ENCODE results near the gene SIGMAR1.

SIGMAR1 gene

GRCh38 chr9:34654323-34655051 is 16.9 kb upstream of the SIGMAR1 start:
- Histone ChIP-seq H3K4me1 (ENCODE audit: control insufficient read depth, low read depth, low read length) (peaks cover 24% of the 10 kb centered on the region), H2AK5ac (ENCODE audit: low read length) (no peak overlapping the region), H2BK5ac (ENCODE audit: low read length) (no peak overlapping the region), H3K79me2 (ENCODE audit: control insufficient read depth, insufficient read depth, low read length) (no peaks in the 10 kb centered on the region), H2BK15ac (replicated peaks; ENCODE audit: low read depth) (no peak overlapping the region), H3K27me3 (ENCODE audit: insufficient read depth, low read length, poor library complexity) (no peaks in the 10 kb centered on the region), H3K23ac (ENCODE audit: low read length) (no peak overlapping the region), H3K56ac (ENCODE audit: low read length) (peak overlapping the region; percentile 59), H3K4me3 (ENCODE audit: low read length) (no peak overlapping the region), H3K9ac (ENCODE audit: low read length) (no peak overlapping the region), H3K79me1 (ENCODE audit: low read length) (no peaks in the 10 kb centered on the region), H3K27ac (ENCODE audit: low read depth, low read length) (no peak overlapping the region), H4K5ac (ENCODE audit: low read length) (no peak overlapping the region), H3K4ac (ENCODE audit: low read depth, low read length) (no peak overlapping the region), H3K18ac (ENCODE audit: low read length) (no peak overlapping the region), H4K8ac (ENCODE audit: low read depth, low read length) (no peak overlapping the region), H2BK120ac (ENCODE audit: low read depth, low read length) (no peak overlapping the region), H3K36me3 (ENCODE audit: control insufficient read depth, insufficient read depth, low read length) (no peaks in the 10 kb centered on the region), H3K4me2 (ENCODE audit: low read length) (no peak overlapping the region)
- no peak for DNase-seq
- WGBS (ENCODE audit: extremely low coverage, insufficient coverage, low lambda C conversion rate): no CpG with 5 or more reads among the region's 11 CpGs

GRCh38 chr9:34653151-34654072 is 15.8 kb upstream of the SIGMAR1 start:
- no peak for DNase-seq
- Histone ChIP-seq H2AK5ac (ENCODE audit: low read length) (peak overlapping the region; percentile 6), H3K4ac (ENCODE audit: low read depth, low read length) (no peak overlapping the region), H3K56ac (ENCODE audit: low read length) (peak overlapping the region; percentile 66), H3K9ac (ENCODE audit: low read length) (peak overlapping the region; percentile 44), H3K23ac (ENCODE audit: low read length) (no peak overlapping the region), H3K27me3 (ENCODE audit: insufficient read depth, low read length, poor library complexity) (no peaks in the 10 kb centered on the region), H2BK120ac (ENCODE audit: low read depth, low read length) (no peak overlapping the region), H3K4me3 (ENCODE audit: low read length) (no peak overlapping the region), H3K4me2 (ENCODE audit: low read length) (no peak overlapping the region), H2BK15ac (replicated peaks; ENCODE audit: low read depth) (no peak overlapping the region), H3K18ac (ENCODE audit: low read length) (no peak overlapping the region), H2BK5ac (ENCODE audit: low read length) (peak overlapping the region; percentile 88), H3K79me2 (ENCODE audit: control insufficient read depth, insufficient read depth, low read length) (no peaks in the 10 kb centered on the region), H3K36me3 (ENCODE audit: control insufficient read depth, insufficient read depth, low read length) (no peaks in the 10 kb centered on the region), H3K79me1 (ENCODE audit: low read length) (peaks cover 4% of the 10 kb centered on the region), H3K27ac (ENCODE audit: low read depth, low read length) (no peak overlapping the region), H3K4me1 (ENCODE audit: control insufficient read depth, low read depth, low read length) (peaks cover 24% of the 10 kb centered on the region), H4K5ac (ENCODE audit: low read length) (no peak overlapping the region), H4K8ac (ENCODE audit: low read depth, low read length) (no peak overlapping the region)
- WGBS (ENCODE audit: extremely low coverage, insufficient coverage, low lambda C conversion rate): no CpG with 5 or more reads among the region's 11 CpGs

GRCh38 chr9:34652602-34653000 is 15.0 kb upstream of the SIGMAR1 start:
- Histone ChIP-seq H3K79me1 (ENCODE audit: low read length) (peaks cover 8% of the 10 kb centered on the region), H3K4me3 (ENCODE audit: low read length) (no peak overlapping the region), H3K36me3 (ENCODE audit: control insufficient read depth, insufficient read depth, low read length) (no peaks in the 10 kb centered on the region), H3K79me2 (ENCODE audit: control insufficient read depth, insufficient read depth, low read length) (peaks cover 5% of the 10 kb centered on the region), H3K56ac (ENCODE audit: low read length) (peak overlapping the region; percentile 84), H3K4me1 (ENCODE audit: control insufficient read depth, low read depth, low read length) (peaks cover 27% of the 10 kb centered on the region), H3K23ac (ENCODE audit: low read length) (peak overlapping the region; percentile 67), H3K4ac (ENCODE audit: low read depth, low read length) (no peak overlapping the region), H2BK120ac (ENCODE audit: low read depth, low read length) (no peak overlapping the region), H4K5ac (ENCODE audit: low read length) (no peak overlapping the region), H3K4me2 (ENCODE audit: low read length) (peak overlapping the region; percentile 79), H4K8ac (ENCODE audit: low read depth, low read length) (no peak overlapping the region), H3K27me3 (ENCODE audit: insufficient read depth, low read length, poor library complexity) (no peaks in the 10 kb centered on the region), H2AK5ac (ENCODE audit: low read length) (peak overlapping the region; percentile 68), H3K9ac (ENCODE audit: low read length) (peak overlapping the region; percentile 67), H2BK15ac (replicated peaks; ENCODE audit: low read depth) (no peak overlapping the region), H2BK5ac (ENCODE audit: low read length) (no peak overlapping the region), H3K27ac (ENCODE audit: low read depth, low read length) (no peak overlapping the region), H3K18ac (ENCODE audit: low read length) (no peak overlapping the region)
- no peak for DNase-seq
- WGBS (ENCODE audit: extremely low coverage, insufficient coverage, low lambda C conversion rate): no CpG with 5 or more reads among the region's 5 CpGs

- Histone ChIP-seq H3K36me3 (ENCODE audit: control insufficient read depth, insufficient read depth, low read length) (no peaks in the 10 kb centered on the region), H3K79me1 (ENCODE audit: low read length) (peaks cover 14% of the 10 kb centered on the region), H3K4me2 (ENCODE audit: low read length) (peak within 1 kb of the TSS; percentile 79), H3K79me2 (ENCODE audit: control insufficient read depth, insufficient read depth, low read length) (peaks cover 5% of the 10 kb centered on the region), H4K5ac (ENCODE audit: low read length) (no peak within 1 kb of the TSS), H3K18ac (ENCODE audit: low read length) (peak within 1 kb of the TSS; percentile 20), H2AK5ac (ENCODE audit: low read length) (peak within 1 kb of the TSS; percentile 68), H3K27me3 (ENCODE audit: insufficient read depth, low read length, poor library complexity) (no peaks in the 10 kb centered on the region), H2BK15ac (replicated peaks; ENCODE audit: low read depth) (no peak within 1 kb of the TSS), H3K23ac (ENCODE audit: low read length) (peak within 1 kb of the TSS; percentile 67), H3K27ac (ENCODE audit: low read depth, low read length) (no peak within 1 kb of the TSS), H2BK120ac (ENCODE audit: low read depth, low read length) (no peak within 1 kb of the TSS), H2BK5ac (ENCODE audit: low read length) (peak within 1 kb of the TSS; percentile 88), H3K4ac (ENCODE audit: low read depth, low read length) (no peak within 1 kb of the TSS), H3K9ac (ENCODE audit: low read length) (peak within 1 kb of the TSS; percentile 93), H3K4me3 (ENCODE audit: low read length) (peak within 1 kb of the TSS; percentile 51), H3K4me1 (ENCODE audit: control insufficient read depth, low read depth, low read length) (peaks cover 33% of the 10 kb centered on the region), H4K8ac (ENCODE audit: low read depth, low read length) (no peak within 1 kb of the TSS), H3K56ac (ENCODE audit: low read length) (peak within 1 kb of the TSS; percentile 96)
- no CpG with 5 or more reads among the region's 24 CpGs for WGBS (ENCODE audit: extremely low coverage, insufficient coverage, low lambda C conversion rate)
- peak; percentile 98 for DNase-seq
Measured at GRCh38 chr9:34651876-34652601, 14.5 kb upstream of the SIGMAR1 start, which contains the start of gene IL11RA. Gene IL11RA, plus strand, starts transcription at chr9:34652185. Its CDS starts 3,033 bp downstream, at chr9:34655218.

- no peak overlapping the region for H4K5ac ChIP-seq (ENCODE audit: low read length)
- no peak overlapping the region for H4K8ac ChIP-seq (ENCODE audit: low read depth, low read length)
- H3K36me3 ChIP-seq (ENCODE audit: control insufficient read depth, insufficient read depth, low read length): no peaks in the 10 kb centered on the region
- no peak overlapping the region for H2BK5ac ChIP-seq (ENCODE audit: low read length)
- H3K27ac ChIP-seq (ENCODE audit: low read depth, low read length): no peak overlapping the region
- H3K56ac ChIP-seq (ENCODE audit: low read length): peak overlapping the region; percentile 96
- H3K4me2 ChIP-seq (ENCODE audit: low read length): peak overlapping the region; percentile 76
- no peak overlapping the region for H2BK120ac ChIP-seq (ENCODE audit: low read depth, low read length)
- no peak overlapping the region for H3K4ac ChIP-seq (ENCODE audit: low read depth, low read length)
- peaks cover 5% of the 10 kb centered on the region for H3K79me2 ChIP-seq (ENCODE audit: control insufficient read depth, insufficient read depth, low read length)
- H3K23ac ChIP-seq (ENCODE audit: low read length): no peak overlapping the region
- no peak overlapping the region for H2BK15ac ChIP-seq (replicated peaks; ENCODE audit: low read depth)
- no peaks in the 10 kb centered on the region for H3K27me3 ChIP-seq (ENCODE audit: insufficient read depth, low read length, poor library complexity)
- H3K4me3 ChIP-seq (ENCODE audit: low read length): peak overlapping the region; percentile 51
- H3K9ac ChIP-seq (ENCODE audit: low read length): peak overlapping the region; percentile 93
- peaks cover 14% of the 10 kb centered on the region for H3K79me1 ChIP-seq (ENCODE audit: low read length)
- H2AK5ac ChIP-seq (ENCODE audit: low read length): no peak overlapping the region
- peaks cover 33% of the 10 kb centered on the region for H3K4me1 ChIP-seq (ENCODE audit: control insufficient read depth, low read depth, low read length)
- peak overlapping the region; percentile 20 for H3K18ac ChIP-seq (ENCODE audit: low read length)
- no peak for DNase-seq
- WGBS (ENCODE audit: extremely low coverage, insufficient coverage, low lambda C conversion rate): no CpG with 5 or more reads among the region's 4 CpGs
Measured at GRCh38 chr9:34651321-34651720, 13.7 kb upstream of the SIGMAR1 start.
